Hepatocyte (in vitro differentiated cells): ENCODE measurements around the gene ALPI.
A peak's percentile ranks its signal among the peaks of the same experiment; 100 is the strongest.
"Not testable (repeated sequence)": the region's sequence is repeated elsewhere in the genome, so short reads cannot be mapped to it uniquely, and the experiment has no call there.

Source experiments
- EZH2 ChIP-seq: fragments of 200-600 bp; sonication (generic); IDR thresholded peaks from 2 replicates; pipeline ENCODE4 v1.6.1; 2016; ENCODE audit warnings: antibody characterized with exemption, mild to moderate bottlenecking, borderline replicate concordance
- TF ChIP-seq, protein P1 (sequence below): fragments of 200-600 bp; sonication (generic); IDR thresholded peaks from 2 replicates; pipeline ENCODE4 v1.5.1; 2016; ENCODE audit warnings: antibody characterized with exemption, mild to moderate bottlenecking; ENCODE audit not compliant: poor library complexity

DNA sequence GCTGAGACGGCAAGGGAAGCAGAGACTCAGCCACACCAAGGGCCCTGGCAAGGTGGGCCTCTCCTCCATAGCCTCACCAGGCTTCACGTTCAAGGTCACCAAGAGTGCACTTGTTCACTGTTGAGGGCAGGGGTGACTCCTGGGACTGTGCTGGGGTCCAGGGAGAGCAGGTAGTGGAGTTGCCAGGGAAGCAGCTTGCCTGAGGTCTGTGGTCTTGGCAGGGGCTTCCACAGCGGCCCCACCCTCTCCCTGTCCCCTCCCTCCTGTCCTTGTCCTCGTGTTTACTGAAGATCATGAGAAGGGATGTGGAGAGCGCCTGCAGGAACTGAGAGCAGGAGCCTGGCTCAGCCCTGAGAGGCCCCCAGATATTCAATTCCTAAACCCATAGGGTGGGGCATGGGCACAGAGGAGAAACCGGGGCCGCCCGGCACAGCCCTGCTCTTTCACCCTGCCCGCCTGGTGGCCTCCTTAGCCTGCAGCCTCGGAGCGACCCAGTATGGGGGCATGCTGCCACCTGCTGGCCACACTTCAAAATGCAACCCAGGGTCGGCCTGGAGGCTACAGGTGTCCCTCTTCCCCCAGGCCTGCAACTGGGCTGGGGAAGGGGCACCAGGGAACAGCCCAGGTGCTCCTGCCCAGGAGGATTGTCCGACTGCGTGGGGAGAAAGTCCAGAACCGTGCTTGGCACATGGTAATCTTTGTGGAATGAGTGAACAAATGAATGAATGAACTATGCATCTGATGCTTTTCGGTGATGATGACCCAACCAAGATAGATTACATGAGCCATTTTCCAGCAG, 15.5 kb upstream of the ALPI start:
- TF ChIP-seq, protein P1, sequence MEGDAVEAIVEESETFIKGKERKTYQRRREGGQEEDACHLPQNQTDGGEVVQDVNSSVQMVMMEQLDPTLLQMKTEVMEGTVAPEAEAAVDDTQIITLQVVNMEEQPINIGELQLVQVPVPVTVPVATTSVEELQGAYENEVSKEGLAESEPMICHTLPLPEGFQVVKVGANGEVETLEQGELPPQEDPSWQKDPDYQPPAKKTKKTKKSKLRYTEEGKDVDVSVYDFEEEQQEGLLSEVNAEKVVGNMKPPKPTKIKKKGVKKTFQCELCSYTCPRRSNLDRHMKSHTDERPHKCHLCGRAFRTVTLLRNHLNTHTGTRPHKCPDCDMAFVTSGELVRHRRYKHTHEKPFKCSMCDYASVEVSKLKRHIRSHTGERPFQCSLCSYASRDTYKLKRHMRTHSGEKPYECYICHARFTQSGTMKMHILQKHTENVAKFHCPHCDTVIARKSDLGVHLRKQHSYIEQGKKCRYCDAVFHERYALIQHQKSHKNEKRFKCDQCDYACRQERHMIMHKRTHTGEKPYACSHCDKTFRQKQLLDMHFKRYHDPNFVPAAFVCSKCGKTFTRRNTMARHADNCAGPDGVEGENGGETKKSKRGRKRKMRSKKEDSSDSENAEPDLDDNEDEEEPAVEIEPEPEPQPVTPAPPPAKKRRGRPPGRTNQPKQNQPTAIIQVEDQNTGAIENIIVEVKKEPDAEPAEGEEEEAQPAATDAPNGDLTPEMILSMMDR, result peak; percentile 82
- TF ChIP-seq EZH2, result not testable (repeated sequence)
